Measurements from ENCODE around the gene ABCA10. TPM values are rescaled to one million over a fixed set of nuclear protein-coding genes. Genes with fewer than 3 reads are reported as not detected.

ABCA10 gene
- total RNA-seq, 1 experiment from 2014 or later, result 0.34 TPM

DNA sequence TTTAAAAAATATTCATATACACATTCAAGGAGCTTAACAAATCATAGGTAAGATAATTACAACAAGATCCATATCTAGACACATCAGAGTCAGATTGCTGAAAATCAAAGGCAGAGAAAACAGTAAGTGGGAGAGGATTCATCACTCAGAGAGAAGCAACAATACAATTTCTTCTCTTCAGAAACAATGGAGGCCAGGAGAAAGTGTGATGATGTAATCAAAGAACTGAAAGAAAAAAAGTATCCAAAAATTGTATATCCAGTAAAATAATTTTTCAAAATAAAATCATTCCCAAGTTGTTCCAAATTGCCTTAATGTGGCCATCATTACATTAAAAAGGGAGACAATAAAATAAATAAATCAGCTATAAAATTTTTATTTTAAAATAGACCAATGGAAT is 69.2 kb downstream of the ABCA10 start:
- Histone ChIP-seq H3K27ac (ENCODE audit: low read depth, low read length) (no peak overlapping the region), H2AFZ (ENCODE audit: low read depth, low read length, poor library complexity, severe bottlenecking) (no peak overlapping the region), H3K4me3 (replicated peaks in 1 of 2; ENCODE audit: low read depth in 1 of 2, low read length in 2 of 2) (no peak overlapping the region), H3K9ac (ENCODE audit: low read length) (no peak overlapping the region), H3K9me2 (ENCODE audit: insufficient read depth) (no peaks in the 10 kb centered on the region; the same call in 1 of the 2 replicates), H3K4me2 (ENCODE audit: low read length) (no peak overlapping the region), H3K36me3 (ENCODE audit: control insufficient read depth in 1 of 2, insufficient read depth in 2 of 2, low read length in 2 of 2) (no peaks in the 10 kb centered on the region), H4K20me1 (ENCODE audit: insufficient read depth) (no peaks in the 10 kb centered on the region), H3K27me3 (ENCODE audit: insufficient read depth, low read length) (no peaks in the 10 kb centered on the region), H3K9me3 (ENCODE audit: control insufficient read depth in 1 of 2, insufficient read depth in 1 of 2, low read depth in 1 of 2, low read length in 2 of 2) (no peaks in the 10 kb centered on the region), H3K4me1 (ENCODE audit: control insufficient read depth in 1 of 2, insufficient read depth in 2 of 2, low read length in 2 of 2) (no peaks in the 10 kb centered on the region), H3K79me2 (ENCODE audit: insufficient read depth, low read length) (no peaks in the 10 kb centered on the region)
- no TSS peak for BruUV-seq (replicated peaks)
- ATAC-seq (no peak), DNase-seq (ENCODE audit: low read depth, low spot score) (no peak)
- RAD21 ChIA-PET (ENCODE audit: low non-redundant PET in 1 of 2, low total read pairs in 2 of 2, uncharacterized antibody in 2 of 2, unreplicated experiment in 2 of 2), result no interaction called here
- TF ChIP-seq, protein P1, sequence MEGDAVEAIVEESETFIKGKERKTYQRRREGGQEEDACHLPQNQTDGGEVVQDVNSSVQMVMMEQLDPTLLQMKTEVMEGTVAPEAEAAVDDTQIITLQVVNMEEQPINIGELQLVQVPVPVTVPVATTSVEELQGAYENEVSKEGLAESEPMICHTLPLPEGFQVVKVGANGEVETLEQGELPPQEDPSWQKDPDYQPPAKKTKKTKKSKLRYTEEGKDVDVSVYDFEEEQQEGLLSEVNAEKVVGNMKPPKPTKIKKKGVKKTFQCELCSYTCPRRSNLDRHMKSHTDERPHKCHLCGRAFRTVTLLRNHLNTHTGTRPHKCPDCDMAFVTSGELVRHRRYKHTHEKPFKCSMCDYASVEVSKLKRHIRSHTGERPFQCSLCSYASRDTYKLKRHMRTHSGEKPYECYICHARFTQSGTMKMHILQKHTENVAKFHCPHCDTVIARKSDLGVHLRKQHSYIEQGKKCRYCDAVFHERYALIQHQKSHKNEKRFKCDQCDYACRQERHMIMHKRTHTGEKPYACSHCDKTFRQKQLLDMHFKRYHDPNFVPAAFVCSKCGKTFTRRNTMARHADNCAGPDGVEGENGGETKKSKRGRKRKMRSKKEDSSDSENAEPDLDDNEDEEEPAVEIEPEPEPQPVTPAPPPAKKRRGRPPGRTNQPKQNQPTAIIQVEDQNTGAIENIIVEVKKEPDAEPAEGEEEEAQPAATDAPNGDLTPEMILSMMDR (IDR thresholded peaks at IDR 0.05 in 2 of 3, conservative IDR thresholded peaks at IDR 0.05 in 1 of 3; ENCODE audit: borderline replicate concordance in 1 of 3, insufficient read depth in 1 of 3, low read depth in 2 of 3, low read length in 2 of 3), result no peak
- no peak for TF ChIP-seq EZH2phosphoT487 (IDR thresholded peaks at IDR 0.05; ENCODE audit: borderline replicate concordance)
- TF ChIP-seq, protein P2, sequence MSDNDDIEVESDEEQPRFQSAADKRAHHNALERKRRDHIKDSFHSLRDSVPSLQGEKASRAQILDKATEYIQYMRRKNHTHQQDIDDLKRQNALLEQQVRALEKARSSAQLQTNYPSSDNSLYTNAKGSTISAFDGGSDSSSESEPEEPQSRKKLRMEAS (IDR thresholded peaks at IDR 0.05), result no peak
- TF ChIP-seq CEBPB (IDR thresholded peaks at IDR 0.05; ENCODE audit: low read depth), result no peak
- TF ChIP-seq, protein P3, sequence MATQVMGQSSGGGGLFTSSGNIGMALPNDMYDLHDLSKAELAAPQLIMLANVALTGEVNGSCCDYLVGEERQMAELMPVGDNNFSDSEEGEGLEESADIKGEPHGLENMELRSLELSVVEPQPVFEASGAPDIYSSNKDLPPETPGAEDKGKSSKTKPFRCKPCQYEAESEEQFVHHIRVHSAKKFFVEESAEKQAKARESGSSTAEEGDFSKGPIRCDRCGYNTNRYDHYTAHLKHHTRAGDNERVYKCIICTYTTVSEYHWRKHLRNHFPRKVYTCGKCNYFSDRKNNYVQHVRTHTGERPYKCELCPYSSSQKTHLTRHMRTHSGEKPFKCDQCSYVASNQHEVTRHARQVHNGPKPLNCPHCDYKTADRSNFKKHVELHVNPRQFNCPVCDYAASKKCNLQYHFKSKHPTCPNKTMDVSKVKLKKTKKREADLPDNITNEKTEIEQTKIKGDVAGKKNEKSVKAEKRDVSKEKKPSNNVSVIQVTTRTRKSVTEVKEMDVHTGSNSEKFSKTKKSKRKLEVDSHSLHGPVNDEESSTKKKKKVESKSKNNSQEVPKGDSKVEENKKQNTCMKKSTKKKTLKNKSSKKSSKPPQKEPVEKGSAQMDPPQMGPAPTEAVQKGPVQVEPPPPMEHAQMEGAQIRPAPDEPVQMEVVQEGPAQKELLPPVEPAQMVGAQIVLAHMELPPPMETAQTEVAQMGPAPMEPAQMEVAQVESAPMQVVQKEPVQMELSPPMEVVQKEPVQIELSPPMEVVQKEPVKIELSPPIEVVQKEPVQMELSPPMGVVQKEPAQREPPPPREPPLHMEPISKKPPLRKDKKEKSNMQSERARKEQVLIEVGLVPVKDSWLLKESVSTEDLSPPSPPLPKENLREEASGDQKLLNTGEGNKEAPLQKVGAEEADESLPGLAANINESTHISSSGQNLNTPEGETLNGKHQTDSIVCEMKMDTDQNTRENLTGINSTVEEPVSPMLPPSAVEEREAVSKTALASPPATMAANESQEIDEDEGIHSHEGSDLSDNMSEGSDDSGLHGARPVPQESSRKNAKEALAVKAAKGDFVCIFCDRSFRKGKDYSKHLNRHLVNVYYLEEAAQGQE (IDR thresholded peaks at IDR 0.05; ENCODE audit: low read depth), result no peak
- no peak for TF ChIP-seq EGR1 (IDR thresholded peaks at IDR 0.05; ENCODE audit: low read depth)
- TF ChIP-seq JUND (IDR thresholded peaks at IDR 0.05), result no peak
- TF ChIP-seq ELF1 (IDR thresholded peaks at IDR 0.05; ENCODE audit: borderline replicate concordance, low read depth), result no peak
- no peak for TF ChIP-seq SIN3A (IDR thresholded peaks at IDR 0.05; ENCODE audit: low read depth)
- TF ChIP-seq, protein P4, sequence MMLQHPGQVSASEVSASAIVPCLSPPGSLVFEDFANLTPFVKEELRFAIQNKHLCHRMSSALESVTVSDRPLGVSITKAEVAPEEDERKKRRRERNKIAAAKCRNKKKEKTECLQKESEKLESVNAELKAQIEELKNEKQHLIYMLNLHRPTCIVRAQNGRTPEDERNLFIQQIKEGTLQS (IDR thresholded peaks at IDR 0.05), result no peak
- no peak for TF ChIP-seq SRF (IDR thresholded peaks at IDR 0.05; ENCODE audit: low read depth)
- no peak for TF ChIP-seq RAD21 (IDR thresholded peaks at IDR 0.05; ENCODE audit: low read depth)
- no peak for TF ChIP-seq ZFX (IDR thresholded peaks at IDR 0.05)
- no peak for TF ChIP-seq EZH2 (IDR thresholded peaks at IDR 0.05)
- POLR2A ChIA-PET, result no interaction called here
- CTCF ChIA-PET, result no interaction called here
- intact Hi-C loops (cut with micrococcal nuclease), result no loop called here
